Measurements from ENCODE around the gene GRM7.
"Not testable (repeated sequence)": the region's sequence is repeated elsewhere in the genome, so short reads cannot be mapped to it uniquely, and the experiment has no call there.

Gene GRM7

DNA sequence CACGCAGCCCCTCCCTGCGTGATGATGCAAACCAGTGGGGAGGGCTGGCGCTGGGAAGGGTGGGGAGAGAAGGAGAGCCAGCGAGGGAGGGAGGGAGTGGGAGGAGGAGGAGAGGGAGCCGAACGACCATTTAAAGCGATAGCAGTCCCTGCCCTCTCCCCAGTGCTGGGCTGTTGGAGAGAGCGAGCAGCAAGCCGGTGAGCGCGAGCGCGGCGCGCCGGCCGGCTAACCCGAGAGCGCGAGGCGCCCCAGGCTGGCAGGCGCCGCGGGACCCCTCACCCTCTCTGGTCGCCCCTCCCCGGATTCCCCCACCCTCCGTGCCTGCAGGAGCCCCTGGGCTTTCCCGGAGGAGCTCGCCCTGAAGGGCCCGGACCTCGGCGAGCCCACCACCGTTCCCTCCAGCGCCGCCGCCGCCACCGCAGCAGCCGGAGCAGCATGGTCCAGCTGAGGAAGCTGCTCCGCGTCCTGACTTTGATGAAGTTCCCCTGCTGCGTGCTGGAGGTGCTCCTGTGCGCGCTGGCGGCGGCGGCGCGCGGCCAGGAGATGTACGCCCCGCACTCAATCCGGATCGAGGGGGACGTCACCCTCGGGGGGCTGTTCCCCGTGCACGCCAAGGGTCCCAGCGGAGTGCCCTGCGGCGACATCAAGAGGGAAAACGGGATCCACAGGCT lies at the start of gene GRM7:
Gene GRM7 (plus strand): TSS at position 162 of the 671 bp plus-strand sequence.
- DNase-seq: no peak

DNA sequence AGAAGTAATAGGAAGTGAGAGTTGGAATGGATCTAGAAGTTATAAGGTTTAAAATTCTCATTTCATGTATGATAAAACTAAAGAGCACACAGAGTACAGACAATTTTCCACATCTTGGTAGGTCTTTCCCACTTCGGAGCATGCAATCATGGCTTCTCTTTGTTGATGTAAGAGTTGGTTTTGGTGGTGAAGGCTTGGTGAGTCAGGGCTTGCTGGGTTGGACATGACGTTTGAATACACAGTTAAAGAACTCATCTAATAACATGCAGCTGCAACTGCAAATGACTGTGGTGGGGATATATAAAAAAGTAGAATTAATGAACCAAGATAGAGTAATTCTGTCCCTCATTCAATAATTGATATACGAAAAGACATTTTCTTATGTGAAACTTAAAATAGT lies 39.5 kb upstream of the GRM7 start:
- no peak for DNase-seq

DNA sequence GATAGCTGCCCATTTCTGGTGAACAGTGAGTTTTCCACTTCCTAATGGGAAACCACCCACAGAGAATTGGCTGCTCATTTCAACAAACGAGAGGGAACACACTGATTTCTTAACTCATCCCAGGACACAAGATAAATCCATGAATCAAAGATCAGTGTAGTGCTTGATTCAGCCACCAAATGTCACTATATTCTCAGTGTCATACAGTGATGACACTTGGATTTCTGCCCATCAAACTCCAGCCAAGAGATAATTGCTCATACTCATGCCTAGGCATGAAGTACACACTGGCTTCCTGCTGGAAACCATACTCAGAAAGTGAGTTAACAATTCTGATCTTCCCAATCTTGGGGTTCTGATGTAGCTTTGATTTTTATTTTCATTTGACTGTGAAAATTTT lies 35.4 kb upstream of the GRM7 start:
- no peak for DNase-seq

DNA sequence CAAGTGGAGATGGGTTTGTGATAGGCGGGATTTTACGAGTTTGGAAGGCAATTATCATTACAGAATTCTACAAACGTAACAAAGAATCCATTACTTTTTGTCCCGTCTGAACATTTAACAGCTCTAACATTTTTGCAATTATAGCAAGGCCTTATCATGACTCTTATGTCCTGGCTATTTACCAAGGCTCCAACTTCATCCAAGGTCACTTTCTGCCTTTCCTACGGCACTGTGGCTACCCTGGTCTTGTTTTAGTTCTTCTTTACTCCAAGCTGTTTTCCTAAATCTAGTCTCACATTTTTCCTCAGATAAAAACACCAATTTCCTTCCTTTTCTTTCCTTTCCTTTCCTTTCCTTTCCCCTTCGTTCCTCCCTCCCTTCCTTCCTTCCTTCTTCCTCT lies 33.5 kb upstream of the GRM7 start:
- no peak for DNase-seq

DNA sequence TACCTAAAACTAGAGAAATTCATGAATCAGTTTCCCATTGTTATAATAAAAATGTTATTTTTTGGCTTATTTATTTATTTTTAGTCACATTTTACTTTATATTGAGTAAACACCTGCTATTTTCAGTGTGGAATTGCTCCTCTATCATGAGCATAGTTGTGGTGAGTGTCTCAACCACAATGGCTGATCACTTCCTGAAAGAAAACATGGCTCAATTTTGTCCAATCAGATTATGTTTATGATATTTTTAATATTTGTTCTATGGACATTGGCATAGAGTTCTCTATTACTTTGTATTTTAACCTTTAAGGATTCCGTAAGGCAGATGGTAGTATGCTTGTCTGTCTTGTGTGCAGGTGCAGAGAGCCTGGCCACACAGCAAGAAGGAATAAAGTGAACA lies 16.2 kb upstream of the GRM7 start:
- DNase-seq: no peak

DNA sequence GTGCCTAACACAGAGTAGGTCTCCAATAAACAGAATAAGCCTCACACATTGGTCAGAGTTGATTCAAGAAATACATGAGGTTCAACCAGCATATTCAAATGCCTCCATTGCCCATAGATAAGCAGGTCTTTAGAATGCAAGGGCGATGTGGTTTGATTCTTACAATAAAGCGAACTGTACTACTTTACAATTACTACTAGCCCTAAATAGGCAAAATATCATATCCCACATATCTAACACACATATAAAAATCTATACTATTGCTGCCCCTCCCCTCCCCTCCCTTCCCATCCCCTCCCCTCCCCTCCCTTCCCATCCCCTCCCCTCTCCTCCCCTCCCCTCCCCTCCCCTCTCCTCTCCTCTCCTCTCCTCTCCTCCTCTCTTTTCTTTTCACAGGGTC lies 6.7 kb upstream of the GRM7 start:
- no peak for DNase-seq

DNA sequence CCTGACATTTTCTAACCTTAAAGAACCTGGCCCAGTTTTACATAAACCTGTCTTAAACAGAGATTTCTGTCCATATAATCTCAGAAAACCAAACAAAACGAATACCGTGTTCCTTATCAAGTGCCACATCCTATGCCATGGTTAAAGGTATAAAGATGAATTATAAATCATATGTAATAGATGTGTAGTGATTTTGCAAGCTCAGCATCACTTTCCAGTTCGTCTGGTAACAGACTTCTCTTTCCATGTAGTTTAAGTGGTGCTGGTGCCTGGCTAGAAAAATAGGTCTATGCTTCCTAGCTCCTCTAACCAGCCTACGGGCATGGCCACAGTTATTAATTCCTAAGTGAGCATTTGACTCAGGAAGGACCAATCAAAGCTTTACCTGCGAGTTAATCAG lies 3.4 kb upstream of the GRM7 start:
- no peak for DNase-seq

DNA sequence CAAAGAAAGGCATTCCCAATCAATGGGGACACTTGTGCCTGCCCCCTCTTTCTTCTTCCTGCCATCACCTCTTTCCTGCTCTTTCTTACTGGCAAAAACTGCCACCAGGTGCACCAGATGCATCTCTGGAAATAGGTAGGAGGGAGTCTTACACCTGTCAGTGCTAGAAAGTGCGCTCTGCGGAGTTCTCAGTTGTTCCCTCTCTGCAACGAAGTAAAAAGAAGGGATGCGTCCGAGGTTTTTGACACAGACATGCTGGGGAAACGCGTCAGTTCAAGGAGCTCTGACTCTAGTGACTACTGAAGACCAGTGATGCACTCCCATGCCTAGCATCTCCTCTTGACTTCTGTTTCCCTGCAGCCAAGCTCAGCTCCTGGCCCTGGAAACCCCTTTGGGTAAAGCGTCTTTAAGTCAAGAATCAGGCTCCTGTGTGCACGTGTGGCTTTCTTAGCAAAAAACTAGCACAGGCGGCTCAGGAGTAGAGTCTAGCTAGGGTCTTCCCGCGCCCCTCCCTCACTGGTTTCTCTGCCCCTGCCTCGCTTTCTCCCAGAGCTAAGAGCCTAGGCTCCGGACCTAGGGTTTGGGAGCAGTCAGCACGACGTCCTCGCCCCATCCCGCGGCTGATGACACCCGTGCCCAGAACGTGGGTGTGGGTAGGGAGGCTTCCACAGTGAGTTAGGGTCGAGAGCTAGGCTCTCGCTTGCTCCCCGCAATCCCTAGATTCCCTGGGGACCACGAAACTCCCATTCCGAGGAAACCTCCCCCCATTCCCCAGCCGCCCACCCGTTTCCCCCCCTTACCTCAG lies 564 bp upstream of the GRM7 start:
- no peak for DNase-seq

DNA sequence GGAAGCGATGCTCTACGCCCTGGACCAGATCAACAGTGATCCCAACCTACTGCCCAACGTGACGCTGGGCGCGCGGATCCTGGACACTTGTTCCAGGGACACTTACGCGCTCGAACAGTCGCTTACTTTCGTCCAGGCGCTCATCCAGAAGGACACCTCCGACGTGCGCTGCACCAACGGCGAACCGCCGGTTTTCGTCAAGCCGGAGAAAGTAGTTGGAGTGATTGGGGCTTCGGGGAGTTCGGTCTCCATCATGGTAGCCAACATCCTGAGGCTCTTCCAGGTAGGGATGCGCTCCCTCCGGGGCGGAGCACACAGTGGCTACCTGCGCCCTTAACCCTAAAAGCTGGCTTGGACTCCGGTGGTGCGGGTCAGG lies 698 bp downstream of the GRM7 start:
- no peak for DNase-seq

DNA sequence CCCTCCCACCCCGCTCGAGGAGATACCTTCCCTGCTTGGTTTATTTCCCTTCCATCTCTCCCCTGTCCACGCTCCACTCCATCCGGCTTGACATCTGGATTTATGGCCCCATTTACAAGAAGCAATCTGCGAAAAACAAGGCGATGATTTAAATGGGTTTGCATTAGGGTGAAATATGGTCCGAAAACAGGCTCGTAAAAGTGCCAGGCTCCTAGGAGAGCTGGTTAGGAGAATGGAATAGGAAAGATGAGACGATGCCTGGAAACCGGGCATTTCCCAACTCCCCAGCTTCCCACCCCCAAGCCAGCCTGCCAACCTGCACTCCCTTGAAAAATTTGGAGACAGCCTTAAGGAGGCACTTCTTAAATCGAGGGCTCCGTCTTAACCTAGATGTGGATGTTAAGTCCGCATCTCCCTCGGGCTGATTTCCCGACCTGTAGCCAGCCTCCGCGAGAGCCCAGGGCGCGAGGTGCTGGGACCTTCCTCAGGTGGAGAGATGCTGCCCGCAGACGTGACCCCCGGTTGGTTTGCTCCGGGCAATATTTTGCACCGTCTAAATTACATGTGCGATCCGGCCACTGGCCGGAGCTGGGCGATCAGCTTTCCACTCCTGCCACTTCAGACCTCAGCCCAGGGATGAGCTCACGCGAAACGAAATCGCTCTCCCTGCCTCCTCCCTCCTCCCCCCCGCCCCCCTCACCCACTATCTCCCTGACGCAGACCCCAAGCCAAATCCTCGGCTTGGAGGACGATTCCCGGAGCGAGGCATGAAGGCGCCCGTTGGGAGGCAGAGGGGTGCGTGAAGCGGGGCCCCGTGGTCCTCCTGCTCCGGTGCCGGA lies 1.3 kb downstream of the GRM7 start:
- no peak for DNase-seq

DNA sequence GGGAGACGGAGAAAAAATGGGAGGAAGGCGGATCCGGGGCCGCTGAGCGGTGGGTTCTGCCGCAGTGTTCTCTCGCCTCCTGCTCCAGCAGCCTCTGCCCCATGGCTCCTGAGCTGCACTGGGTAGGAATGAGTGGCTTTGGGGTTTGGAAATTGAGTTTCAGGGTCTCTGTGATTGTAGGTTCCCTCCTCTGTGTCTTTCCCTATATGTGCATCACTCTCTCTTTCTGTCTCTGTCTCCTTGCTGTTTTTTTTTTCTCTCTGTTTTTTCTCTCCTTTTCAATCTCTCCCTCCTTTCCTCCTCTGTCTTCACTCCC lies 1.9 kb downstream of the GRM7 start:
- no peak for DNase-seq

DNA sequence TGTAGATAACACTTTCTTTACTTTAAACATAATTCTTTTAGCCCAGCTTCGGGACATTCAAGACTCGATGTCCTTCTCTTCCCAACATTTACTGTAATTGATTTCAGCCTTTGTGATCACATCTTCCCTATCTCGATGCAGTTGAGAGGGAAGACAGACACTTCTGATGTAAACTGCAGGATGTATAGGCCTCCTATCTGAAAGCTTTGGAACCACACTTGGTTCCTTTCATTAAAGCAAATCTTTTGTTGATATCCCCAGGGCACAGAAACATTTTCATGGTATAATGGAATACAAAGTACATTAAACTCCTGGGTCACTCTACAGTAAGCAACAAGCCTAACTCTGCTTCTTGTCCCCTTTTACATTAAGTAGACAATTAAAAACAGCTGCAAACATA lies 6.4 kb downstream of the GRM7 start:
- no peak for DNase-seq

DNA sequence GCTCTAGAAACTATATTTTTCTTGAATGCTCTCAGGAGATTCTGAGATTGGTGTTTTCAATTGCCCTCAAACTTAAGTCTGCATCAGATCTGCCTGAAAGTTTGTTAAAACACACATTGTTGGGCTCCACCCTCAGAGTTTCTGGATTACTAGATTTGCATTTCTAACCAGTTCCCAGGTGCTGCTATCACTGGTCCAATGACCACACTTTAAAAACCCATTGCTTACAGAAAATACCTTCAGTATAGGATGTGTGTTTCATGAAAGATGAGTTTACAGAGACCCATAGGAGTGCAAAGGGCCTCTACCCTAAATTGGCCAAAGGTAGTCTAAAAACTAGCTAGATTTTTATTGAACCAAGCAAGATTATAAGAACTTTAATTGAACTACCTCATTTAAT lies 17.8 kb downstream of the GRM7 start:
- DNase-seq: no peak

DNA sequence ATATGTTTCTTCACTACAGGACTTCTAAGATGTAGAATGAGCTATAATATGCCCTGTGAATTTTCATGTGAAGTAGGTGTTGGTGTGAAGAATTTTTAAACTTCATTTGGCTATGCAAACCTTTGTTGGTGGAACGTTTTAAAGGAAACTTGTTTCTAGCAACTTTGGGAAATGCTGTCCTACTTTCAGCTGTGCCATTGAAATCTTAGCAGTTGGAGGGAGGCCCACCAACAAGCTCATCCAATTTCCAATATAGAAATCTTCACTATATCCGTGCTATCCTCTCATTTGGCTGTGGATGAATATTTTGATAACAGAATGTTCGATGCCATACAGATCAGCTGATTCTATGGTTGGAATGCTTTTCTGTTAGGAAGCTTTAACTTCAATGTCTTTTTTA lies 51.3 kb downstream of the GRM7 start:
- no peak for DNase-seq

DNA sequence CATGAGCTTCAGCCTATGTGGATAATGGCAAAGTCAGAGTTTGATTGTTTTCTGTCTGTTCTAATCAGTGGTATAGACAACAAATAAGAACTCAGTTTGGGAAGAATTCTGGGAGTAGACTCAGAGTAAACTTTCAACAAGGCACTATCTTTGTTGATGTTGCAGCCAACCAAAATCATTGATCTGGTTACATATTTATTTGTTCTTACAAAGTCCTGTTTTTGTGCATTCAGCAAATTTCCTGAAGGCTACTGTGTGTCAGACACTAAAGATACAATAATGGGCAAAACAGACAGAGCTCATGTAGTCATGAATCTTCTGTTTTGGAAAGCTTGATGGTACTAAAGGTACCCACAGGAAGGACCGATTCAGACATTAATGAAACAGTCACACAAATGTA lies 55.0 kb downstream of the GRM7 start:
- DNase-seq: no peak

DNA sequence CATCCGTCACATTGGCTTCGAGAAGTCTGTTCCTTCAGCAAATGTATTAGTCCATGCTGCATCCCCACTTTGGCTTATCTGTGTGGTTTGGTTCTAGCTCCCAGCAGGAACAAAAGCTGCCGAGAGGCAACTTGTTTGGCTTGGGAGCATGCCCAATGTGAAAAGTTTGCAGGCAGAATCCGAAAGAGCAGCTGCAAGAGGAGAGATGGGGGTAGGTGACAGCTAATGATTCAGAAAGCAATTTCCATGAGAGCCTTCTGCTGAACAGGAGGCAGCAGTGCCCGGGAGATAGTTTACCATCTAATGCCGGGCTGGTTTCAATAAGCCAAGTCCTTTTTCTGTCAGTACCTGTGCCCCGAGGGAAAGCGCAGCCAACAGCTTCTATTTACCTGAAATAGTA lies 60.2 kb downstream of the GRM7 start:
- DNase-seq: no peak

DNA sequence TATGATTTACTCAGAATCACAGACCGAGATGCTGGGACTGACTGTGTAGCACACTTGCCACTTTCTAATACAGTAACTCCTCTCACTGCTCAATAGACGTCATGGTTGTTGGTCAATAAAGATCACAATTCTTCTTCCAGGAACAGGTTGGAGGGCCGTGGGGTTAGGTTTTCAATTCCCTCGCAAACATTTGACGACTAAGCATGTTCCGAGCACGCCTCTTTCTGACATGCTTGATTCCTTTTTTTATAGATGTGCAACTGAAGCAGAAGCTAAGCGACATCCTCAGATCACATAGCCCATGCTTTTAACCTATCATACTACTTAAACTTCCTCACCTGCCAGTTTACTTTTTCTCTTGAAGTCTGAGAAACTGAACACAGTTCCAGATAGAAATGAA lies 61.0 kb downstream of the GRM7 start:
- DNase-seq: no peak

DNA sequence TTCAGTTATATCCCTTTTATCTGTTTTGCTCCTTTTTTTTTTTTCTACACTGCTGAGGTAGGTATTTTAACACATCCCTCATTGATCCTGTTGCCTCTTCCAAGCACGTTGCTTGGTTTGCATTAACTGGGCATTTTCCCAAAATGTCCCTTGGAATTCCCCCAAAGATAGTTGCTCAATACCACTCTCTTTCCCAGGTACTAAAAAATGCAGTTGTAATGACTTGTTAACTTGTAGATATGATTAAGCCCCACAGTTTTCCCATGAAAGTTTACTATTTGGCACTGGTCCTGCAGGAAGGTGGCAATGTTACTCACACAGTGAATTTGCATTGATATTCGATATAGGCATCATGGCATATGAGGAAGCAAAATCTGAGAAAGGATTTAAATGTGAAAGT lies 67.1 kb downstream of the GRM7 start:
- DNase-seq: peak in 2 of 3 donors; percentile 1 to 19

DNA sequence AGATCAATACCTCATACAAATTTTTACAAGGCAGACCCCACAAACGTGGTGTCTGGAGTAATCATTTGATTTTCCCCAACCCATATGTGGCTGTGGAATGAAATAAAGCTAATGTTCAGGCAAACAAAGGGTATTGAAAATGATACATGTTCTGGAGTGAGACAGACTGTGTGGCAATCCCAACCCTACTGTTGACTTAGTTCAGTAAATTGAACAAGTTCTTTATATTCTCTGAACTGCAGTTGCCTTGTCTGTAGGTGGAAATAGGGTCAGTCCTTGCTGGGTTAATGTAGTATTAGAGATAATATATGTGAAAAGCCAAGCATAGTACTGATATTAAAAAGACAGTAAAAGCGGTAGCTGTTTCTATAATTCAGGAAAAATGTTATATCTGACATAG lies 69.0 kb downstream of the GRM7 start:
- no peak for DNase-seq

DNA sequence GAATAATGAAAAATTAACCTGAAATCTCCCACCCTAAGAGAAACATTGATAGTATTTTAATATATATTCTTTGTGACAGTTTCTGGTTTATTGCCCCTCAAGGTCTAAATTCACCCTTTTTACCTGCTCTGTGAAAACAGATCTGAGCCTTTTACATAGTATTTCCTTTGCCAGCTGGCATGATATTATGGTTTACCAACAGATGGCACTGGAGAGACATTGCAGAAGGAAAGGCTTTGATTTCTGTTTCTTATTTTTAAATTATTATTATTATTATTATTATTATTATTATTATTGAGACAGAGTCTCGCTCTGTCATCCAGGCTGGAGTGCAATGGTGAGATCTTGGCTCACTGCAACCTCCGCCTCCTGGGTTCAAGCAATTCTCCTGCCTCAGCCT lies 74.5 kb downstream of the GRM7 start:
- DNase-seq: not testable (repeated sequence)

DNA sequence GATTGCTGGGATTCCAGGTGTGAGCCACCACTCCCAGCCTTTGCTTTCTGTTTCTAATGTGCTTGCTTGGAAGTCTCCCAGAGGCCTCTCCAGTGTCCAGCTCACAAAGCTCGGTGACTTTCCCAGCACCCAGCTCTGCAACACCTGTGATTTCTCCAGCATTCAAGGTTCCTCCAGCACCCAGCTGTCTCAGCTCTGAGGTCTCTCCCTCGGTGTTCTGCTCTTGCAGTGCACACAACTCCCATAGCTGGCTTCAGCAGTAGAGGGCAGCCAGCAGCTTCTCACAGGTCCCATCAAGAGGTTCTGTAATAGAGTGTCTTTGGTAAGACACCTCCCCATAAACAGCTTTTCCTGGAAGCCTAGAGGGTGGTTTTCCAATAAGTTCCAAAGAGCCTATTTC lies 75.1 kb downstream of the GRM7 start:
- DNase-seq: no peak

DNA sequence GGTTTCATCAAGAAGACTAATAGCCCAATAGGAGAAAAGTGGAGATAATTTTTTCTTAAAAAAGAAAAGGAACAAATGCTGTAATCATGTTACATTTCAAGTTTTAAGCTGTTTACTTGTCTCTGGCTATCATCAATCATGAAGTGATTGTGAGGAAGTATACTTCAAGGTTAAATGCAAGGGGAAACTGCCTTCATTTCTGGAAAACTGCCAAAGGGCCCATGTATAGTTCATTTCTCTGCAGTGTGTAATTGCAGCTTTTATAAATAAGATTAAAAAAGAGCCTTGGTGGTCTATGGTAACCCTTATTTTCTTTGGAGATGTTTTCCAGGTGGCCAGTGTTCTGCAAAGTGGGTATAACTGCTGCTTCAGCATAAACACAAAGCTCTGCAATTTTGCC lies 101.9 kb downstream of the GRM7 start:
- no peak for DNase-seq

DNA sequence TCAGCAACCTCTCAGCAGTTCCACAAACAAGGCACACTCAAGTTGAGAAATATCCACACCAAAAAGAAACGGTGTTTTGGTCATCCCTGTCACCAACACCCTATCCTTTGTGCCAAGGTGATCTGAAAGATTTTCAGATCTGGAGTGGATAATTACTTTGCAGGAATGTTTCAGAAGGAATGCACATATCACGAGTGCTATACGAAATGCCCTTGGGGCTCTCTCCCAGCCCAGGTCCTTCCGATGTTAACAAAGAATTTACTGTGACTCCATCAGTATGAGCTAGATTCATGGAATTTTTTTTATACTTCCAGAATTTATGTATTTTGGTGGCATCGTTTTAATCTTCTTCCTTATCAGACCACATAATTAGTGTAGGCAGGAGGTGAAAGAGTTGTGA lies 105.0 kb downstream of the GRM7 start:
- DNase-seq: no peak

DNA sequence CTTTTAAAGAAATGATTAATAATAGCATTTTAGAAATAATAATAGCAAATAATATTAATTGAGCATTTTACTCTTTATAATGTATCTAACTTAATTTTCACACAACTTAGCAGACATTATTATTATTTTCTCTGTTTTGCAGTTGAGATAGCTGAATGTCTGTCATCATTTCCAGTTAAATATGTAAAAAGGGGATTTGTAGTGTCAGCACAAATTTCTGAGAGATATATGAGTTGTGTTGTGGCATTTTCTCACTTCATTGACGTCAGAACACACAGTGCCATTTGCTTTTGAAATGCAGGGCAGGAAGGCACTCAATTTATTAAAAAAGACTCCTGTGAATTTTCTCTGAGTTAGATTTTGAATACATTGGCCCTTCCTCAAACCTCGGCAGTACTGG lies 111.0 kb downstream of the GRM7 start:
- no peak for DNase-seq
